Fibroblast of the aortic adventitia (primary cell): Measurements from ENCODE around the gene KDM4B. TPM values are rescaled to one million over a fixed set of nuclear protein-coding genes. Genes with fewer than 3 reads are reported as not detected.

Experiments used
- DNase-seq: peaks from one replicate; pipeline ENCODE4 v3.0.0-alpha.2; 2010; ENCODE audit warnings: low read depth
- H3K4me3 ChIP-seq: 2 replicates; pipeline ENCODE4 v1.5.1; 2011; ENCODE audit warnings: low read depth, mild to moderate bottlenecking, control low read depth, low read length, moderate library complexity
- total RNA-seq: library from RNA; depleted of rRNA; stranded (reverse); fragments of >200 nt; gene quantifications from 2 replicates; pipeline ENCODE4 v1.2.3, GENCODE V29; 2012; ENCODE audit warnings: low replicate concordance
- TF ChIP-seq, protein P1 (sequence below): IDR thresholded peaks from 2 replicates; pipeline ENCODE4 v1.5.1; 2011; ENCODE audit warnings: mild to moderate bottlenecking, low read length, control low read depth, inconsistent platforms; ENCODE audit not compliant: insufficient read depth

The KDM4B gene
- total RNA-seq, result 13.5 and 17.3 TPM in 2 replicates

DNA sequence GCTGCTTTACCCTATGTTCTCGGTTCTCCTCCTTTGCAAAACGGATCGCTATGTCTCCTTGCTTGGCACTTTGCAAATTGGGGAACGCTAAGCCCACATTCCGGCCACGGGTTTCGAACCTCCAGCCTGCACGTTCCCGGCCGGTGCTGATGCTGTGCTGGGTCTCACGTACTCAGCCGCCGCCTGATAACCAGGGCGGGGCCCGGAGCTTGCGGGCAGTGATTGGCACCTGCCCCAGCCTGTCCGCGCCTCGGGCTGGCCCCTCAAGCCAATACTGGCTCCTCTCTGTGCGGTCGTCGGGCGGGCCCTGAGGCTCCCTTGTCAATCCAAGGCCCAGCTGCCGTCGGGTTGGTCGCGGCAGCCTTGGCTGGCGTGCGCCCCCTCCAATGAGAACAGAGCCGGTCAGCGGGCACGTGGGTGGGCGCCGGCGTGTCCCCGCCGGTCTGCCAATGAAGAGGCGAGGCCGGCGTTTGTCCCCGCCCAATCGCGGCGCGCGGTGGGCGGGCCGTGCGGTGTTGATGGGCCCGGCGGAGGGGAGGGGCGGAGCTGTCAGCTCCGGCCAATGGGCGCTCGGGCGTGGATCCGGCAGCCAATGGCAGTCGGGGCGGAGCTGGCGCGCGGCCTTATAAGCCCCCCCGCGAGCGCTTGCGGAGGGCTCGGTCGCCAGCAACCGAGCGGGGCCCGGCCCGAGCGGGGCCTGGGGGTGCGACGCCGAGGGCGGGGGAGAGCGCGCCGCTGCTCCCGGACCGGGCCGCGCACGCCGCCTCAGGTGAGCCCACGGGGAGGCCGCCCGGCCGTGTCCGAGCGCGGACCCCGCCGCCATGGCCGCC, at the start of gene KDM4B:
Gene KDM4B (plus strand): TSS at position 652 of the 830 bp plus-strand sequence. CDS start 63,778 bp downstream, outside the sequence.
- H3K4me3 ChIP-seq, result peak within 1 kb of the TSS; percentile 82
- TF ChIP-seq, protein P1, sequence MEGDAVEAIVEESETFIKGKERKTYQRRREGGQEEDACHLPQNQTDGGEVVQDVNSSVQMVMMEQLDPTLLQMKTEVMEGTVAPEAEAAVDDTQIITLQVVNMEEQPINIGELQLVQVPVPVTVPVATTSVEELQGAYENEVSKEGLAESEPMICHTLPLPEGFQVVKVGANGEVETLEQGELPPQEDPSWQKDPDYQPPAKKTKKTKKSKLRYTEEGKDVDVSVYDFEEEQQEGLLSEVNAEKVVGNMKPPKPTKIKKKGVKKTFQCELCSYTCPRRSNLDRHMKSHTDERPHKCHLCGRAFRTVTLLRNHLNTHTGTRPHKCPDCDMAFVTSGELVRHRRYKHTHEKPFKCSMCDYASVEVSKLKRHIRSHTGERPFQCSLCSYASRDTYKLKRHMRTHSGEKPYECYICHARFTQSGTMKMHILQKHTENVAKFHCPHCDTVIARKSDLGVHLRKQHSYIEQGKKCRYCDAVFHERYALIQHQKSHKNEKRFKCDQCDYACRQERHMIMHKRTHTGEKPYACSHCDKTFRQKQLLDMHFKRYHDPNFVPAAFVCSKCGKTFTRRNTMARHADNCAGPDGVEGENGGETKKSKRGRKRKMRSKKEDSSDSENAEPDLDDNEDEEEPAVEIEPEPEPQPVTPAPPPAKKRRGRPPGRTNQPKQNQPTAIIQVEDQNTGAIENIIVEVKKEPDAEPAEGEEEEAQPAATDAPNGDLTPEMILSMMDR, result no peak
- DNase-seq, result peak; percentile 99

DNA sequence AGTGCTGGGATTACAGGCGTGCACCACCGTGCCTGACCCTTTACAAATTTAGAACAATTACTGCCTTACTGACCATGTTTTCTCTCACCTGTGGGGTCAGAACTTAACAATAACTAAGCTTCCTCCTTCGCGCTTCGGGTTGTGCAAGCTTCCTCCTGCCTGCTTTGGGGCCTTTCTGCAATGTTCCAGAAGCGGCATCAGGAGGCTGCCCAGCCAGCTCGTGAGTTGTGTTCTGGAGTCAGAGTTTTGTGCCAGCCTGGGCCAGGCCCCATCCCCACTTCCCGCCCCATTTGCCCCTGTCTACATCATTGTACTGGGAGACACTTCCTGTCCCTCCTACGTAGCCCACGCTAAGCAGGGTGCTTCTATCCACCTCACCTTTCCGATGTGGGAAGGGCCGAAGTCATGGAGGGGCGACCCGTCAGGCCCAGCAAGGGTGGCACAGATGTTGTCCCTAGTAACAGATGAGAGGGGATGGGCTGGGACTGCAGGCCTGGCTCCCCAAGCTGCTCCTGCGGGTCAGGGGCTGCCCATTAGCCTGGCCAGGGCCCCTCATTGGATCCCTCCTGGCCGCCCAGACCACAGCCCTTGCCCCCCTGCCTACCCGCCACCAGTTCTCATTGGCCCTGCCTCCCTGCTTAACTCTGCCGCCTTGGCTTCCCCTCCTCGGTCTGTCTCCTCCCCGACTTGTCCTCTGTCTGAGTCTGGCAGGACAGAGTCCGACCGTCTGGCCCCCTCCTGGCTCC, 46.2 kb upstream of the KDM4B start:
- TF ChIP-seq, protein P1, result no peak
- H3K4me3 ChIP-seq, result no peak overlapping the region
- no peak for DNase-seq

DNA sequence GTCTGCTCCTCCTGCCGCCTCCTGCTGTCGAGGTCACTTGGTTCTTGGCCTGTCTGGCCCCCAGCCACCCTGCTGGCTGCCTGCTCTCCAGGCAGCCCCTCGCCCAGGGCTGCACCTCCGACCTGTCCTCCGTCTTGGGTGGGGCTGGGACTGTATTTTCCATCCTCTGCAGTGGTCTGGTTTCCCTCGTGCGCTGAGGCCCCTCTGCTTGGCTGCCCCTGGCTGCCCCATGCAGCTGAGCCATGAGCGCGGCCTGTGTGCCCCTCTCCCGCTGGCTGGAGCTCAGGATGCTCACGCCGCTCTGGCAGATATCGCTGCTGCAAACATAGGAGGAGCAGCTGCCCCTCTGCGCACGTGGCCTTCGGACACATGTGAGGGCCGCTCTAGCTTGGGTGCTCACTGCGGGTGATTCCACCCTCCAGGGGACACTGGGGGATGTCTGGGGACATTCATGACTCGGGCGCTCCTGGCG, 45.6 kb upstream of the KDM4B start:
- H3K4me3 ChIP-seq, result no peak overlapping the region
- DNase-seq, result no peak
- TF ChIP-seq, protein P1, result no peak

DNA sequence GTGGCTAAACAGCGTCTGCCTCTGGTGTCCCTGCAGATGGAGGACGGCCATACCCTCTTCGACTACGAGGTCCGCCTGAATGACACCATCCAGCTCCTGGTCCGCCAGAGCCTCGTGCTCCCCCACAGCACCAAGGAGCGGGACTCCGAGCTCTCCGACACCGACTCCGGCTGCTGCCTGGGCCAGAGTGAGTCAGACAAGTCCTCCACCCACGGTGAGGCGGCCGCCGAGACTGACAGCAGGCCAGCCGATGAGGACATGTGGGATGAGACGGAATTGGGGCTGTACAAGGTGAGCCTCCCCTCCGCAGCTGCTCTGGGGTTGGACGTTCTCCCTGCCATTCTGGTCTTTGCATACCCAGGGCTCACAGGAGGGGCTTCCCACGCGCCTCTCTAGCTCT, 39.7 kb upstream of the KDM4B start:
- no peak for DNase-seq
- H3K4me3 ChIP-seq, result no peak overlapping the region
- TF ChIP-seq, protein P1, result no peak

DNA sequence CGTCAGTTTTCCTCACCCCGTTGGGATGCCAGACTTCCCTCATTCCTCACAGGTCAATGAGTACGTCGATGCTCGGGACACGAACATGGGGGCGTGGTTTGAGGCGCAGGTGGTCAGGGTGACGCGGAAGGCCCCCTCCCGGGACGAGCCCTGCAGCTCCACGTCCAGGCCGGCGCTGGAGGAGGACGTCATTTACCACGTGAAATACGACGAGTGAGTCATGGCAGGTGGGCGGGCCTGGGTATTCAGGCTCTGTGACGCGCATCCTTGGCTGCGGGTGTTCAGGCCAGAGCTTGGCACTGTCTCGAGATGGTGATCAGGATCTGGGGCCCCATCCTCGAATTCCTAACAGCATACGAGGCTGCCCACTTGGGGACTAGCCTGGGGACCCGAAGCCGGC, 38.2 kb upstream of the KDM4B start:
- no peak for DNase-seq
- H3K4me3 ChIP-seq, result no peak overlapping the region
- TF ChIP-seq, protein P1, result no peak

DNA sequence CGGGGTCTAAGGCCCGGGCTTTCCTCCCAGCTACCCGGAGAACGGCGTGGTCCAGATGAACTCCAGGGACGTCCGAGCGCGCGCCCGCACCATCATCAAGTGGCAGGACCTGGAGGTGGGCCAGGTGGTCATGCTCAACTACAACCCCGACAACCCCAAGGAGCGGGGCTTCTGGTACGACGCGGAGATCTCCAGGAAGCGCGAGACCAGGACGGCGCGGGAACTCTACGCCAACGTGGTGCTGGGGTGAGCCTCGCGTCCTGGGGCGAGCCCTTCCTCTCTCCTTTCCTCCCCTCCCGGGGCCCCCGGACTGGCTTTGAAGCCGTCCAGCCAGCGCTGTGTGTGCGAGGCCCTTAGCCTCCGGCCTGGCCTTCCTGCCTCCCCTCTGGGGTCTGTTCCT, 36.2 kb upstream of the KDM4B start:
- DNase-seq, result no peak
- H3K4me3 ChIP-seq, result no peak overlapping the region
- TF ChIP-seq, protein P1, result no peak
